ENCODE data around the gene ATXN2. TPM values are rescaled to one million over a fixed set of nuclear protein-coding genes. Genes with fewer than 3 reads are reported as not detected.

Gene ATXN2
- total RNA-seq: 70.3 TPM
- long read RNA-seq, partial matches to known transcripts: 34 of 81 reads
- long read RNA-seq, other reads (novel, unspliced or antisense): 46 of 81 reads

- ATAC-seq (peak; percentile 77), DNase-seq (peak; percentile 76)
- Histone ChIP-seq H3K27ac (peak within 1 kb of the TSS; percentile 96), H3K4me1 (peaks cover 38% of the 10 kb centered on the region), H3K4me3 (peak within 1 kb of the TSS; percentile 97), H3K27me3 (ENCODE audit: low read depth) (no peaks in the 10 kb centered on the region), H3K36me3 (no peaks in the 10 kb centered on the region), H3K9me3 (no peaks in the 10 kb centered on the region)
- no peak for TF ChIP-seq CTCF (IDR thresholded peaks at IDR 0.05)
- intact Hi-C loops (cut with DNase I): no loop called here
These were observed at the start of gene ATXN2 for GRCh38 chr12:111598637-111599452. Gene ATXN2 (minus strand): TSS chr12:111599315. CDS start chr12:111599034, 281 bp downstream.

GRCh38 chr12:111645433-111645832 lies 46.3 kb upstream of the ATXN2 start:
- no peaks in the 10 kb centered on the region for H3K9me3 ChIP-seq
- H3K27ac ChIP-seq: peak overlapping the region; percentile 73
- ATAC-seq: peak; percentile 90 to 91
- intact Hi-C loops (cut with DNase I): no loop called here
- no peak for TF ChIP-seq CTCF (IDR thresholded peaks at IDR 0.05)
- DNase-seq: peak; percentile 64
- H3K36me3 ChIP-seq: peaks cover 86% of the 10 kb centered on the region
- no peaks in the 10 kb centered on the region for H3K27me3 ChIP-seq (ENCODE audit: low read depth)
- no peak overlapping the region for H3K4me3 ChIP-seq
- peaks cover 17% of the 10 kb centered on the region for H3K4me1 ChIP-seq

GRCh38 chr12:111643427-111643826 lies 44.3 kb upstream of the ATXN2 start:
- H3K4me1 ChIP-seq: peaks cover 17% of the 10 kb centered on the region
- no peaks in the 10 kb centered on the region for H3K9me3 ChIP-seq
- DNase-seq (no peak), ATAC-seq (peak; percentile 23 to 52)
- peak overlapping the region; percentile 73 for H3K27ac ChIP-seq
- peaks cover 66% of the 10 kb centered on the region for H3K36me3 ChIP-seq
- no peak overlapping the region for H3K4me3 ChIP-seq
- no peaks in the 10 kb centered on the region for H3K27me3 ChIP-seq (ENCODE audit: low read depth)
- intact Hi-C loops (cut with DNase I): no loop called here
- TF ChIP-seq CTCF (IDR thresholded peaks at IDR 0.05): no peak

GRCh38 chr12:111642681-111643426 lies 43.7 kb upstream of the ATXN2 start:
- Histone ChIP-seq H3K27ac (peak overlapping the region; percentile 73), H3K4me1 (peaks cover 17% of the 10 kb centered on the region), H3K4me3 (no peak overlapping the region), H3K9me3 (no peaks in the 10 kb centered on the region), H3K36me3 (peaks cover 60% of the 10 kb centered on the region), H3K27me3 (ENCODE audit: low read depth) (no peaks in the 10 kb centered on the region)
- no peak for DNase-seq
- no peak for ATAC-seq
- intact Hi-C loops (cut with DNase I): no loop called here
- no peak for TF ChIP-seq CTCF (IDR thresholded peaks at IDR 0.05)

- H3K4me1 ChIP-seq: peaks cover 29% of the 10 kb centered on the region
- H3K27ac ChIP-seq: no peak overlapping the region
- no peaks in the 10 kb centered on the region for H3K9me3 ChIP-seq
- no peaks in the 10 kb centered on the region for H3K27me3 ChIP-seq (ENCODE audit: low read depth)
- TF ChIP-seq CTCF (IDR thresholded peaks at IDR 0.05): no peak
- no peak overlapping the region for H3K4me3 ChIP-seq
- ATAC-seq (no peak), DNase-seq (no peak)
- peaks cover 37% of the 10 kb centered on the region for H3K36me3 ChIP-seq
- intact Hi-C loops (cut with DNase I): no loop called here
These were observed 41.4 kb upstream of the ATXN2 start for GRCh38 chr12:111640506-111640905.
